KOPT-K1 (cell line): ENCODE measurements around the gene RAET1E.
A peak's percentile ranks its signal among the peaks of the same experiment; 100 is the strongest.
"Not testable (repeated sequence)": the region's sequence is repeated elsewhere in the genome, so short reads cannot be mapped to it uniquely, and the experiment has no call there.

Experiments used
- H3K27ac ChIP-seq: fragments of 200-600 bp; sonication (generic); 2 replicates; pipeline ENCODE4 v1.5.1; 2016; ENCODE audit warnings: antibody characterized with exemption, mild to moderate bottlenecking, low read depth, low read length; ENCODE audit not compliant: poor library complexity, severe bottlenecking
- H3K36me3 ChIP-seq: fragments of 200-600 bp; sonication (generic); 2 replicates; pipeline ENCODE4 v1.5.1; 2017; ENCODE audit warnings: antibody characterized with exemption, mild to moderate bottlenecking, low read length, moderate library complexity; ENCODE audit not compliant: insufficient read depth
- H3K9me3 ChIP-seq: fragments of 200-600 bp; sonication (generic); 2 replicates; pipeline ENCODE4 v1.5.1; 2017; ENCODE audit warnings: antibody characterized with exemption, low read length, mild to moderate bottlenecking; ENCODE audit not compliant: insufficient read depth, poor library complexity, severe bottlenecking

Gene RAET1E

DNA sequence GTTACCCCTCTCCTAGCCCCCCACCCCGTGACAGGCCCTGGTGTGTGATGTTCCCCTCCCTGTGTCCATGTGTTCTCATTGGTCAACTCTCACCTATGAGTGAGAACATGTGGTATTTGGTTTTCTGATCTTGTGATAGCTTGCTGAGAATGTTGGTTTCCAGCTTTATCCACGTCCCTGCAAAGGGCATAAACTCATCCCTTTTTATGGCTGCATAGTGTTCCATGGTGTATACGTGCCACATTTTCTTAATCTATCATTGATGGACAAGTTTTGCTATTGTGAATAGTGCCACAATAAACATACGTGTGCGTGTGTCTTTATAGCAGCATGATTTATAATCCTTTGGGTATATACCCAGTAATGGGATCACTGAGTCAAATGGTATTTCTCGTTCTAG lies 6.0 kb downstream of the RAET1E start:
- H3K36me3 ChIP-seq, H3K9me3 ChIP-seq: not testable (repeated sequence)
- H3K27ac ChIP-seq, result peak overlapping the region; percentile 34

DNA sequence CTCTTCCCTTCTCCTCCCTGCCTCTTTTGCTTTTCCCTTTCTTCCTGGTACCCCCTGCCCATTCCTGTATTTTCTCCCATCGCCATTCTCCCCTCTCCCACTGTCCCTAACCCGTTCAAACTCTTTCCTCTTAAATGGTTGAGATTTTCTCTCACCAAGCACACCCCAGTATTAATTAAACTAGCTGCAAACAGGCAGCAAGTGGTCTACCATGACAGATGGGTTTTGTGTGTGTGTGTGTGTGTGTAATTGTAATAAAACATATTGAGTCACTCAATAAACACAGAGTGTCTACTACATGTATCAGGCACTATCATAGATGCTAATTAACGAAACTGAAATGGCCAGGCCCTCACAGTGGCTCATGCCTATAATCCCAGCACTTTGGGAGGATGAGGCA lies 6.7 kb downstream of the RAET1E start:
- no peaks in the 10 kb centered on the region for H3K36me3 ChIP-seq
- H3K9me3 ChIP-seq, result no peaks in the 10 kb centered on the region
- H3K27ac ChIP-seq, result no peak overlapping the region

DNA sequence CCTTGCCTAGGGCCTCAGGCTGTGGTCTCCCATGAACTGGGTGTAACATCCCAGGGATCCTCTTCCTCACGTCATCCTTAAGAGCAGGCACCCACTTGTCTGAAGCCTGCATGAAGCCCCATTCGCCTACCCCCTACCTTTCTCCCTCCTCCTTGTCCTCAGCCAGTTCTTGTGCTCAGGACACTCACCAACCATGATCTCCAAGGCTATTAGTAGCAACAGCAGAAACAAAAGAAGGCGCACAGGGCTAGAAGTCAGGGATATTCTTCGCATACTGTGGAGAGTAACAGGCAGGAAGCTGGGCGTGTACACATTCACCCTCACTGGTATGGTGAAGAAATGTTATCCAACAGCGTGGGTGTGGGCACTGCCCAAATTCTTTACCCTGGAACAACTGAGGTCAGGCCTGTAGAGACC lies 7.3 kb downstream of the RAET1E start:
- no peaks in the 10 kb centered on the region for H3K36me3 ChIP-seq
- H3K9me3 ChIP-seq, result no peaks in the 10 kb centered on the region
- H3K27ac ChIP-seq, result no peak overlapping the region

DNA sequence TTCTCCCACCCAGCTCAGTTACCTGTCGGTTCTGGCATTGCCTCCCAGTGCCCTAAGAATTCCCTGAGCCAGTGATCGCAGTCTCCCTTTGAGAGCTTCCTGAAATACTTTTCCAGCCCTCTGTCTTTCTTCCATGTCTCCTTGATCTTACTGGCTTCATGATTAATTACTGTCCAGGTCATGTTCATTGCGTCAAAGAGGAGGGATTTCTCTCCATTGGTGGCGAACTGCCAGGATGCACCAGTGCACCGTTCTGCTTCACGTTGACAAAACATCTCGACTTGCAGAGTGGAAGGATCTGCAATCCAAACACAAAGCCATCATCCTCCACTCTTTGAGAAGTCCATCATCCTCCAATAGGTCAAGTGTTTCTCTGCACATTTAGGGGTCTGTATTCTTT lies 8.6 kb downstream of the RAET1E start:
- Histone ChIP-seq H3K36me3 (no peaks in the 10 kb centered on the region), H3K27ac (no peak overlapping the region), H3K9me3 (no peaks in the 10 kb centered on the region)

DNA sequence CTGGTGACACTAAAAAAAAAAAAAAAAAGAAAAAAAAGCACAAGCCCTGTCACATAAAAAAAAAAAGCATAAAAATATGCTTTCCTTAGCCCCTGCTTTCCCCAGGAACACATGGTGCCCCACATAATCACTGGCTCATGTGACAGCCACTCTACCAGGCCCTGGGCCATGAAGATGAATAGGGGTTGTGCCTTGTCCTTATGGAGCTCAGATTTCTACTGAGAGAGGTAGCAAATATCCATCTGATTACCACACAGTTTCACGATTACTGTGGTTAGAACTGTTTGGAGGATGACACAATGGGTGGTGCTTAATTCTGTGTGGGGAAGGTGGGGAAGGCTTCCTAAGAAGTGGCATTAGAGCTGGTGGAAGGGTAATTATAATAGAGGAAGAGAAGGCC lies 9.3 kb downstream of the RAET1E start:
- Histone ChIP-seq H3K9me3 (no peaks in the 10 kb centered on the region), H3K36me3 (no peaks in the 10 kb centered on the region), H3K27ac (no peak overlapping the region)

DNA sequence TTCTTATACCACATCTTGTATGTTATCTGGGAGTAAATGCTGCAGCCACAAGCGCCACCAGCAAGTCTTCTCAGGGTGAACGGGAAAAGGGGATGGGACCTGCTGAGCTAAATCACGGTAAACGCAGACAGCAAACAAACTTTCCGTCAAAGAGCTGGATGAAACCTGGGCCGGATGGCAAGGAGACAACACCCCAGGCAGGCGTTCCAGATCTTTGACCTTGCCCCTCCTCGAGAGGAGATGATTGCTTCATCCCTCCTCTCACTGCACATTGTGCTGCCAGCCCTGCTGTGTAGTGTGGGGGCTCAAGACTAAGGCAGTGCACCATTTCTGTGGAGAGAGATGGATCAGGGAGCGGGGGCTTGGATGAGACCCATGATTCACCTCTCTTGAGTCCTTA lies 9.8 kb downstream of the RAET1E start:
- Histone ChIP-seq H3K36me3 (no peaks in the 10 kb centered on the region), H3K27ac (no peak overlapping the region), H3K9me3 (no peaks in the 10 kb centered on the region)

DNA sequence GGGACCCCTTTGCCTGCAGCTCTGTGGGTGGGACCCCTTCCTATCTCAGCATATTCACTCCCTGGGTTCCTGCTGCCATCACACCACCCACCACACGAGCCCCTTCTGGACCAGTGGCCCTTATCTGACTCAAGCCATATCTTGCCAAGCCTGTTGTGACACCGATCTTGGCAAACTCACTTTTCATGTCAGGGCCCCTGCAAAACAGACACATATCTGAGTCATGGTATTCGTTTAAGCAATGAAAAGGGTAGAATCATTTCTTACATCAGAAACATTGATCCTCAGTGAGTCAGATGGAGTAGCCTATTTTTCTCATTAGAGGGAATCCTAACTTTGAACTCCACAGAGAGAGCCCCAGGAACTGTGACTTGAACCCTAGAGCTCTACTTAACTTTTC lies 10.6 kb downstream of the RAET1E start:
- H3K27ac ChIP-seq, result no peak overlapping the region
- no peaks in the 10 kb centered on the region for H3K9me3 ChIP-seq
- no peaks in the 10 kb centered on the region for H3K36me3 ChIP-seq

DNA sequence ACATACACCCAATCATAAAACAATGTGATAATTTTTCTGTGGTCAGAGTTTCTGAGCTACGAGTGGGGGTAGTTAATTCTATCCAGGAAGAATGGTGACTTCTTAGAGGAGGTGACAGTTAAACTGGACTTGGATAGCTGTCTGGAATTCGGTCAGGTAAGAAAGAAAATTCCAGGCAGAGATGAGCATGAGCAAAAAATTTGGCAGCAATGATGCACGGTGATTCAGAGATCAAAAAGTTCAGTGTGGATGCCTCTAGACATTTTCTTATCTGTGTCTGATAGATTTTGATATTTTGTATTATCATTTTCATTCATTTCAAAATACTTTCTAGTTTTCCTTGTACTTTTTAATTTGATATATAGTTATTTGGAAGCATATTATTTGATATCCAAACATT lies 12.0 kb downstream of the RAET1E start:
- no peaks in the 10 kb centered on the region for H3K36me3 ChIP-seq
- H3K9me3 ChIP-seq, result no peaks in the 10 kb centered on the region
- no peak overlapping the region for H3K27ac ChIP-seq

DNA sequence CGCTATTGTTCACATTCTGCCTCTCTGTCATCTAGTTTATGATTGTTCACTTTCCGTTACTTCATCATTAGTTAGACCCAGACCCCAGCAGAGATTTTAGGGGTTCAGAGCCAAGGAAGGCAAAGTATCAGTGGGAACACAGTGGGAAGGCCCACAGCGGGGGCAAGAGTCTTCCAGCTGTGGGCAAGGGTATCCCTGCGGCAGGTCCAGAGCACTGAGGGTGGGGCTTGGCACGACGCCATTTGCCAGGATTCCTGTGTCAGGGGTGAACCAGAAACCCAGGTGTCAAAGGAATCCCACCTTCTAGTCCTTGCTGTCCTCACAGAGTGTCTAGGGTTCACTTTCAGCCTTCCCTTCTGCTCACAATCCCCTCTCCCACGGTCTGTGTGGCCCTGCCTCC lies 13.3 kb downstream of the RAET1E start:
- Histone ChIP-seq H3K27ac (no peak overlapping the region), H3K36me3 (no peaks in the 10 kb centered on the region), H3K9me3 (no peaks in the 10 kb centered on the region)

DNA sequence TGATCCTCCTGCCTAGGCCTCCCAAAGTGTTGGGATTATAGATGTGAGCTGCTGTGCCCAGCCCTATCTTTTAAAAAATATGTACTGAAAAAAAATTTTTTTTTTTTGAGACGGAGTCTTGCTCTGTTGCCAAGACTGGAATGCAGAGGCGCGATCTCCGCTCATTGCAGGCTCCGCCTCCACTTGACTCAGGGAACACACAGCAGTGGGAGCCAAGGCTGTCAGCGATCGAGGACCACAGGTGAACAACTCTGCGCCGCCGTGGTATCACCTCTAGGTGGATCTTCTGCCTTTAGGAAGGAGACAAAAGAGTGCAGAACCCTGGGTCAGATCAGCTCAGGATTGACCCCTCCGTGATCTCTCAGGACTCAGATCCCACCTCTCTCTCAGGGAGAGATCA lies 13.7 kb downstream of the RAET1E start:
- Histone ChIP-seq H3K36me3 (no peaks in the 10 kb centered on the region), H3K27ac (no peak overlapping the region), H3K9me3 (no peaks in the 10 kb centered on the region)

DNA sequence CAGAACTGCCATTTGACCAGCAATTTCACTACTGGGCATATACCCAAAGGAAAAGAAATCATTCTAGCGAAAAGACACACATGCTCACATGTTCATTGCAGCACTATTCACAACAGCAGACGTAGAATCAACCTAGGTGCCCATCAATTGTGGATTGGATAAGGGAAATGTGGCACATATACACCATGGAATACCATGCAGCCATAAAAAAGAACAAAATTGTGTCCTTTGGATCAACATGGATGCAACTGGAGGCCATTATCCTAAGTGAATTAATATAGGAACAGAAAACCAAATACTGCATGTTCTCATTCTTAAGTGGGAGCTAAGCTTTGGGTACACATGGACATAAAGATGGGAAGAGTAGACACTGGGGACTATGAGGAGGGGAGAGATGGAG lies 16.1 kb downstream of the RAET1E start:
- Histone ChIP-seq H3K36me3 (no peaks in the 10 kb centered on the region), H3K27ac (no peak overlapping the region), H3K9me3 (no peaks in the 10 kb centered on the region)

DNA sequence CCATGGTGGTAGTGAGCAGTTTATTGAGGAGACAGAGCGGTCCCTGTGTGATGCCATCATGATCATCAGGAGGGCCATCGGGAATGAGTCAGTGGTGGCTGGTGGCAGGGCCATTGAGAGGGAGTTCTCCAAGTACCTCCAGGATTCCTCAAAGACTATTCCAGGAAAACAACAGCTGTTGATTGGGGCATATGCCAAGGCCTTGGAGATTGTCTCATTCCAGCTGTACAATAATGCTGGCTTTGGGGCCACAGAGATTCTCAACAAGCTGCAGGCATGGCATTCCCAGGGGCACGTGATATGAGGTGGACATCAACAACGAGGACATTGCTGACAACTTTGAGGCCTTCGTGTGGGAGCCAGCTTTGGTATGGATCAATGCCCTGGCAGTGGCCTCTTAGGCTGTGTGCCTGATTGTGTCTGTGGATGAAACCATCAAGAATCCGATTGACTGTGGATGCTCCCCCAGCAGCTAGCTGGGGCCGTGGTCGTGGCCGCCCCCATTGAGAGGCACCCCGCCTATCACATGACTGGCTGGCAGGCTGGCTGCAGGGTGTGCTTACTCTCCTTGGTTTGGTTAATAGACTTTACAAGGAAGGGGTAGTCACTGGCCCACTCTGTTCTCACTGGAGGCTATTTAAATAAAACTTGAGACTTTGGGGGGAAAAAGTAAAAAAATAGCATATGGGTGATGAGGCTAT lies 16.7 kb downstream of the RAET1E start:
- Histone ChIP-seq H3K27ac (no peak overlapping the region), H3K36me3 (no peaks in the 10 kb centered on the region), H3K9me3 (no peaks in the 10 kb centered on the region)

DNA sequence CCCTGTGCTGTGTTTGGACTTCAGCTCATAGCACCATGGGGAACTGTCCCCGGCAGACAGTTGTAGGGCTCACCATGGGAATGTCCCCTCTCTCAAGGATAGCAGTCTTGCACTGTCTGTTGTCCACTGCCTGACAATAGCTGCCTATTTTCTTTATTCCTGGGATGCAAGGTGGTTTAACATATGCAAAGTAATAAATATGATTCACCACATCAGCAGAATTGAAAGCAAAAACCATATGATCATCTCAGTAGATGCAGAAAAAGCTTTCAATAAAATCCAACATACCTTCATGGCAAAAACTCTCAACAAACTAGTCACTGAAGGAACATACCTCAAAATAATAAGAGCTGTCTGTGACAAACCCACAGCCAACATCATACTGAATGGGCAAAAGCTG lies 20.3 kb downstream of the RAET1E start:
- Histone ChIP-seq H3K9me3 (peaks cover 1% of the 10 kb centered on the region), H3K36me3 (no peaks in the 10 kb centered on the region), H3K27ac (no peak overlapping the region)

DNA sequence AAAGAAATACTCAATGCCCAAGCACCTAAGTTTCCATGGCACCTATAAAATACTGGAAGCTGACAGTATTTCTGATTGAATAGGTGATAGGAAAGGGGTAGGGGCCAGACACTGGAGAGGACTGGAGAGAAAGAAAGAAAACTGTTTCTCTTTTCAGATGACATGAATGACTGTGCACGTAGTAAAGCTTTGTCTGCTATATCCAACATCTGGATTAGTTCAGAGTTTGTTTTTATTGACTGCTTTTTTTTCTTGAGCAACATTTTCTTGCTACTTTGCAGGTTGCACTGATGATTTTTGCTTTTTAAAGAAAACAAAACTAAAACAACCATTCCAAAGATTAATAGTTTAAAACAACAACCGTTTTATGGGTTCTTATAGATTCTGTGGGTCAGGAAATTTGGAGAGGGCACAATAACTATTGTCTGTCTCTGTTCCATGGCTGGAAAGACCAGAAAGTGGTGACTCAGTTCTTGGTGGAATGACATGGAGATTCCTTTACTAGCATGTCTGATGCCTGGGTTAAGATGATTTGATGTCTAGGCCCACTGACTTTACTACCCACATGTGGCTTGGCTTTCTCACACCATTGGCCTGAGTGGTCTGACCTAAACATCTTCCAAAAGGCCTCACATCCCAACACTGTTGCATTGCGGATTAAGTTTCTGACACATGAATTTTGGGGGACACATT lies 21.5 kb downstream of the RAET1E start:
- H3K27ac ChIP-seq, result no peak overlapping the region
- H3K36me3 ChIP-seq, result no peaks in the 10 kb centered on the region

DNA sequence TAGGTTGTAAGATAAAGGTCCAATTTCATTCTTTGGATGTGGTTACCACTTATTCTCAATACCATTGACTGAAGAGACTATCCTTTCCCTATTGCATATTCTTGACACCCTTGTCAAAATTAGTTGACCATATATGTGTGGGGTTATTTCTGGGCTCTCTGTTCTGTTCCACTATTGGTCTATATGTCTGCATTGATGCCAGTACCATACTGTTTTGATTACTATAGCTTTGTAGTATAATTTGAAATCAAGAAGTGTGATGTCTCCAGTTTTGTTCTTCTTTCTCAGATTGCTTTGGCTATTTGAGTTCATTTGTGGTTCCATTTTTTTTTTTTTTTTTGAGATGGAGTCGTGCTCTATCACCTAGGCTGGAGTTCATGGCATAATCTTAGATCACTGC lies 25.7 kb downstream of the RAET1E start:
- Histone ChIP-seq H3K27ac (no peak overlapping the region), H3K9me3 (peaks cover 9% of the 10 kb centered on the region), H3K36me3 (no peaks in the 10 kb centered on the region)

More for the DNA sequence above, 21.5 kb downstream of the RAET1E start:
- H3K9me3 ChIP-seq, result peaks cover 9% of the 10 kb centered on the region

DNA sequence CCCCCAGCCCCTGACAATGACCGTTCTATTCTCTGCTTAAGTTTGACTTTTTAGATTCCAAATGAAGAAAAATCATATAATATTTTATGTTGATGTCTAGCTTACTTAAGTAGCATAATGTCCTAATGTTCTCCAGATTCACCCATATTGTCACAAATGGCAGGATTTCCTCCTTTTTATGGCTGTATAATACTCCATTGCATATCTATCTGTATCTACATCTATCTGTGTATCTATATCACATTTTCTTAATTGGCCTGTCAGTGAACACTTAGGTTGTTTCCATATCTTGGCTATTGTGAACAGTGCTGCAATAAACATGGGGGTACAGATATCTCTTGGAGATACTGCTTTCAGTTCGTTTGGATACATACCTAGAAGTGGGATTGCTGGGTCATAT lies 26.7 kb downstream of the RAET1E start:
- Histone ChIP-seq H3K36me3 (no peaks in the 10 kb centered on the region), H3K27ac (no peak overlapping the region), H3K9me3 (peaks cover 9% of the 10 kb centered on the region)
